ENCODE results near the gene CCR4. TPM values are rescaled to one million over a fixed set of nuclear protein-coding genes. Genes with fewer than 3 reads are reported as not detected.

CCR4 gene
- total and polyA plus RNA-seq, 2 donors (not counting 1 experiment from before 2014, with no cell fraction given): not detected

GRCh38 chr3:32989171-32989570 lies 37.7 kb downstream of the CCR4 start:
- no peak for TF ChIP-seq EZH2 (IDR thresholded peaks at IDR 0.05; ENCODE audit: low read length, missing control alignments)
- TF ChIP-seq CTCF (conservative IDR thresholded peaks at IDR 0.05 in 1 of 2, IDR thresholded peaks at IDR 0.05 in 1 of 2; ENCODE audit: low read depth in 1 of 2, low read length in 2 of 2): no peak

GRCh38 chr3:32990116-32990515 lies 38.7 kb downstream of the CCR4 start:
- DNase-seq (ENCODE audit: low read depth in 2 of 2): no peak
- TF ChIP-seq CTCF (conservative IDR thresholded peaks at IDR 0.05 in 1 of 2, IDR thresholded peaks at IDR 0.05 in 1 of 2; ENCODE audit: low read depth in 1 of 2, low read length in 2 of 2): no peak
- no peak for TF ChIP-seq EZH2 (IDR thresholded peaks at IDR 0.05; ENCODE audit: low read length, missing control alignments)
- Histone ChIP-seq H3K36me3 (ENCODE audit: control insufficient read depth, insufficient read depth, low read length) (no peaks in the 10 kb centered on the region), H3K9ac (ENCODE audit: insufficient read depth, low read length) (no peak overlapping the region), H3K4me1 (ENCODE audit: control insufficient read depth, extremely low read depth, insufficient read depth, low read length) (no peaks in the 10 kb centered on the region), H4K20me1 (ENCODE audit: control insufficient read depth, extremely low read depth, insufficient read depth, low read length) (no peaks in the 10 kb centered on the region), H3K27me3 (ENCODE audit: control insufficient read depth, insufficient read depth, low read length) (no peaks in the 10 kb centered on the region), H3K79me2 (ENCODE audit: control insufficient read depth, insufficient read depth, low read length) (no peaks in the 10 kb centered on the region), H3K4me2 (ENCODE audit: extremely low read depth, insufficient read depth, low read length) (no peak overlapping the region), H3K27ac (ENCODE audit: insufficient read depth, low read length) (no peak overlapping the region), H3K9me3 (ENCODE audit: control insufficient read depth, insufficient read depth, low read depth, low read length) (no peaks in the 10 kb centered on the region), H2AFZ (ENCODE audit: low read length) (no peak overlapping the region), H3K4me3 (replicated peaks in 1 of 4; ENCODE audit: control extremely low read depth in 1 of 4, insufficient read depth in 1 of 4, low read depth in 3 of 4, low read length in 4 of 4) (no peak overlapping the region)

More at GRCh38 chr3:32989171-32989570, 37.7 kb downstream of the CCR4 start:
- Histone ChIP-seq H3K9ac (ENCODE audit: insufficient read depth, low read length) (no peak overlapping the region), H3K36me3 (ENCODE audit: control insufficient read depth, insufficient read depth, low read length) (no peaks in the 10 kb centered on the region), H3K9me3 (ENCODE audit: control insufficient read depth, insufficient read depth, low read depth, low read length) (no peaks in the 10 kb centered on the region), H2AFZ (ENCODE audit: low read length) (no peak overlapping the region), H3K4me3 (replicated peaks in 1 of 4; ENCODE audit: control extremely low read depth in 1 of 4, insufficient read depth in 1 of 4, low read depth in 3 of 4, low read length in 4 of 4) (no peak overlapping the region), H3K79me2 (ENCODE audit: control insufficient read depth, insufficient read depth, low read length) (no peaks in the 10 kb centered on the region), H3K27me3 (ENCODE audit: control insufficient read depth, insufficient read depth, low read length) (no peaks in the 10 kb centered on the region), H4K20me1 (ENCODE audit: control insufficient read depth, extremely low read depth, insufficient read depth, low read length) (no peaks in the 10 kb centered on the region), H3K4me1 (ENCODE audit: control insufficient read depth, extremely low read depth, insufficient read depth, low read length) (no peaks in the 10 kb centered on the region), H3K4me2 (ENCODE audit: extremely low read depth, insufficient read depth, low read length) (no peak overlapping the region), H3K27ac (ENCODE audit: insufficient read depth, low read length) (no peak overlapping the region)
- DNase-seq (ENCODE audit: low read depth in 2 of 2): no peak

GRCh38 chr3:32991781-32992180 lies 40.3 kb downstream of the CCR4 start:
- Histone ChIP-seq H3K9me3 (ENCODE audit: control insufficient read depth, insufficient read depth, low read depth, low read length) (no peaks in the 10 kb centered on the region), H3K4me1 (ENCODE audit: control insufficient read depth, extremely low read depth, insufficient read depth, low read length) (no peaks in the 10 kb centered on the region), H4K20me1 (ENCODE audit: control insufficient read depth, extremely low read depth, insufficient read depth, low read length) (no peaks in the 10 kb centered on the region), H3K4me3 (replicated peaks in 1 of 4; ENCODE audit: control extremely low read depth in 1 of 4, insufficient read depth in 1 of 4, low read depth in 3 of 4, low read length in 4 of 4) (no peak overlapping the region), H3K4me2 (ENCODE audit: extremely low read depth, insufficient read depth, low read length) (no peak overlapping the region), H3K27me3 (ENCODE audit: control insufficient read depth, insufficient read depth, low read length) (no peaks in the 10 kb centered on the region), H3K27ac (ENCODE audit: insufficient read depth, low read length) (no peak overlapping the region), H3K9ac (ENCODE audit: insufficient read depth, low read length) (no peak overlapping the region), H2AFZ (ENCODE audit: low read length) (no peak overlapping the region), H3K36me3 (ENCODE audit: control insufficient read depth, insufficient read depth, low read length) (no peaks in the 10 kb centered on the region), H3K79me2 (ENCODE audit: control insufficient read depth, insufficient read depth, low read length) (no peaks in the 10 kb centered on the region)
- TF ChIP-seq EZH2 (IDR thresholded peaks at IDR 0.05; ENCODE audit: low read length, missing control alignments) (no peak), CTCF (conservative IDR thresholded peaks at IDR 0.05 in 1 of 2, IDR thresholded peaks at IDR 0.05 in 1 of 2; ENCODE audit: low read depth in 1 of 2, low read length in 2 of 2) (no peak)
- no peak for DNase-seq (ENCODE audit: low read depth in 2 of 2)
